SIG-M5 (cell line): ENCODE results near the gene SEC14L6.

Experiments
- DNase-seq: peaks from one replicate; lab custom pipeline; 2025; lab: John Stamatoyannopoulos, UW

The SEC14L6 gene

DNA sequence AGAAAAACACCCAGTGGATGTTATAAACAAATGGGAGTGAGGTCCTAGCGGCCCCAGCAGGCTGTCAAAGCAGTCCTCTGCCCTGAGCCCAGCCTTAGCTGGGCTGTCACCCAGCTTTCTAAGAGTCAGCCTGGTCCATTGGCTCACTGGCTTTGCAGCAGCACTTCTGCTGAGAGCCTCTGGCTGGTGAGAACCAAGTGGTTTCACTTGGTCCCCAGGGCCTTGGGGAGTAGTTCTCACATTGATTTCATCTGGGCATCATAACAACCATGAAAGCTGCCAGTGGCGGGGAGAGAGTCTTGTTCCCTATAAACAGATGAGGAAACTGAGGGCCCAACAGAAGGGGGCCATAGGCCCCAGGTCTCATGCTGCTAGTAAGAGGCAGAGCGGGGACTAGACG, 11.4 kb downstream of the SEC14L6 start:
- DNase-seq: no peak

DNA sequence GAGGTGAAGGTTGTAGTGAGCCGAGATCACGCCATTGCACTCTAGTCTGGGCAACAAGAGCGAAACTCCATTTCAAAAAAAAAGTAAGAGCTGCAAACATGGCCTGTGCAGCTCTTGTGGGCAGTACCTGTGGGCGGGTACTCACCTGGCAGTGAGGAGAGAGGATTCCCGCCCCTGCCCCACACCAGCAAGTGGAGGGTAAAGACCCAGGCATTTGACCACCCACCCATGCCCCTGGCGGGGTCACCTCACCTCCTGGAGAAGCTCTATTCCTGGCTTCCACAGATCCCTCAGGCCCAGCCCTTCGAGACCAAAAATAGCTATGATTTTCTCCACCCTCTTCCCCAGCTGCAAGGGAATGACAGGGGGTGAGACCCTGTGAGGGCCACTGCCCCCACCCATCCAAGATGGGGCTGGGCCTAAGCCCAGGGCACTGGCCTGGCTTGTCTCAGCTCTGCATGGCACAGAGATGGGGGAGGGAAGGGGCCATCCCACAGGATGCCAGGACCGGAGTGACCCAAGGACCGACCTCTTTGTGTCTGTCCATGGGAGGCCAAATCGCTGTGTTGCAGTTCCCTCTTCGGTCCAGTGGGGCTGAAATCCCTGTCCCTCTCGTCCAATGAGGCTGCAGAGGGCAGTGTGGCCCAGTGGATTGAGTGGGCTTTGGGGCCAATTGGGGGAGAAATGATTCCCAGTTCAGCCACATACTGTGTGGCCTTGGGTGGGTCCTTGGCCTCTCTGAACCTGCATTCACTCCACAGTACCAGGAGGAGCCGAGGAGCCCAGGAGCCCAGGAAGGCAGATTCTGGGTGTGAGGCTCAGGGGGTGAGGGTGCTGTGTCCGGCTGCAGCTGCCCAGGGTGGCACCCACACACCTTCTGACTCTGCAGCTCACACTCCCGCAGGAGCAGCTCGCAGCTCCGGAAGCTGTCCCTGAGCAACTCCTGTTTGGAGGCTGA, 14.6 kb downstream of the SEC14L6 start:
- no peak for DNase-seq

DNA sequence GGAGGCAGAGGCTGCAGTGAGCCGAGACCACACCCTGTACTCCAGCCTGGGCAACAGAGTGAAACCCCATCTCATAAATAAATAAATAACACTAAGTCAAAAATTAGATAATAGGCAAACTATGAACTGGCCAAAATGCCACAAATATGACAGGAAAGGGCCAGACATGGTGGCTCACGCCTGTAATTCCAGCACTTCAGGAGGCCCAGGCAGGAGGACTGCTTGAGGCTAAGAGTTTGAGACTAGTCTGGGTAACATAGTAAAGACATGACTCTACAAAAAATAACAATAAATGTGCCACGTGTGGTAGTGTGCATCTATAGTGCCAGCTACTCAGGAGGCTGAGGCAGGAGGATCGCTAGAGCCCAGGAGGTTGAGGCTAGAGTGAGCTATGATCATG, 19.9 kb downstream of the SEC14L6 start:
- DNase-seq: no peak

DNA sequence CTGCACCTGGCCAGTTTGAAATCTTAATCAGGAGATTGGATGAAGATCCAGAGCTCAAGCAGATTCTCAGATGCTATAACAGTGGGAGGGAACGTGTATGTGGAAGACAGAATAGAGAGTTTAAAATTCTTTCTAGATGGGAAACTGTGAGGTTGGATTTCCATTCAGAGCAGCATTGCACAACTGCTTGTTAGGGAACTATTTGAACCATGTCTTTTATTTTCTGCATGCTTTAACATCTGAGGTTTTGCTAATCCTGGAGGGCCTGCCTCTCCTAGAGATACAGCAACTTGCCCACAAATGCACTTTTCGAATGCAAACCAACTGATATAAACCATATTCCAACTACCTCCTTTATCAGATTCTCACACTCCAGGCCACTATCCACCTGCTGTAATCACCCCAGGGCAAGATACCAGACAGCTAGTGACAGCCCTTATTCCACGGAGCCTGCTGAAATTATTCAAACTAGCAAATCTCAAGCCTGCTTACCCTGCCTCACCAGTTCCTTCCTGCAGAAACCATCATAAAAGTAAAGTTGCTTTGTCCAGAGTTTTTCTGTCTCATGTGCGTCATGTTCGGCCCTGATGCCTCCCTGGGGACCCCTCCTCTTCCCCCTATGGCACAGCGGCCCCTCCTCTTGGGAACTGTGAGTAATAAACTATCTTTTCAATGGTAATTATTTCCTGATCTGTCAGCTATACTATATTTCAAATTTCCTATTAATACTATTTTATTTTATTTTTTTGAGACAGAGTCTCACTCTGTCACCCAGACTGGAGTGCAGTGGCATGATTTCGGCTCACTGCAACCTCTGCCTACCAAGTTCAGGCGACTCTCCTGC, 22.7 kb downstream of the SEC14L6 start:
- DNase-seq: no peak

DNA sequence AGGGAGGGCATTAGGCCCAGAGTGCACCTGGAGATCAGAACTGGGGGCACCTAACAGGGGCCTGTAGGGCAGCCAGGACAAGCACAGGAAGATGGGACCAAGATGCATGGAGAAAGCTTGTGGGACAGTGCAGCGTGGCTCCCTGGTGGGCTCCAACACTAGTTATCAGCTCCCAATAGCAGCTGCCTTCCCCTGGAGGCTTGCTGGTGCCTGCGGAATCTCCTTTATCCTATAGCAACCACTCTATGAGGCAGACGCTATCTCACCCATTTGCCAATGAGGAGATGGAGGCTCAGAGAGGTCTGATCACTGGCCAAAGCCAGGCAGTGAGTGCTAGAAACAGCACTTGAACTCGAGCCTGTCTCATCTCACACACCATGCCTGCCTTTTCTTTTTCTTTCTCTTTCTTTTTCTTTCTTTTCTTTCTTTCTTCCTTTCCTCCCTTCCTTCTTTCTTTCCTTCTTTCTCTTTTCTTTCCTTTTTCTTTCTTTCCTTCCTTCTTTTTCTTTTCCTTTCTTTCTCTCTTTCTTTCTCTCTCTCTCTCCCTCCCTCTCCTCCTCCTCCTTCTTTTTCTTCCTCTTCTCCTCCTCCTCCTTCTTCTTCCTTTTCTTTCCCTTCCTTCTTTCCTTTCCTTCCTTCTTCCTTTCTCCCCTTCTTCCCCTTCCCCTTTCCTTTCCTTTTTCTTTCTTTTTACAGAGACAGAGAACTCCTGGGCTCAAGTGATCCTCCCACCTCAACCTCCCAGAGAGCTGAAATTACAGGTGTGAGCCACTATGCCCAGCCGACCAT, 25.0 kb downstream of the SEC14L6 start:
- no peak for DNase-seq

DNA sequence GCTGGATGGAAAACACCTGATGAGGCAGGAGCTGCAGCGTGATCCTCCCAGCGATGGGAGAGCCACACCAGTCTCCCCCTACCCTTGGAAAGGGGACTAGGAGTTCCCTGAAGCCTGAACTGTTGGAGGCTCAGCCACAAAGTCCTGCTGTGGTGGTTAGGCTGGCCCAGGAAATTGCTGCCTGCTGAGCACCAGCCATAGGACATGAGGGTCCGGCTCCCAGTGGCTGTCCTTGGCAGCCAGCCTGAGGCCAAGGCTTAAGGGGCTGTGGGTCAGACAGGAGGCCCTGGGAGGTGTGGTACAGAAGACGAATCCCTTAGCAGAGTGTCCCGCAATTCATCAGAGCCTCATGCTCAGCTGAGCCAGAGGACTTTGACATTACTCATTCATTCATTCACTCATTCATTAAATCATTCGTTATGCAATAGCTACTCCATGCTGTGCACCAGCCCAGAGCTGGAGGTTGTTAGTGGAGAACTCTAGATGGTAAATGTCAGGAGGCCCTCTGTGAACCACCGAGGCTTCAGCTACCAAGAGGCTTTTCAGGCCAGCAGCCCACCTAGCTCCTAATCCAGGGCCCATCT, 26.6 kb downstream of the SEC14L6 start:
- DNase-seq: no peak

DNA sequence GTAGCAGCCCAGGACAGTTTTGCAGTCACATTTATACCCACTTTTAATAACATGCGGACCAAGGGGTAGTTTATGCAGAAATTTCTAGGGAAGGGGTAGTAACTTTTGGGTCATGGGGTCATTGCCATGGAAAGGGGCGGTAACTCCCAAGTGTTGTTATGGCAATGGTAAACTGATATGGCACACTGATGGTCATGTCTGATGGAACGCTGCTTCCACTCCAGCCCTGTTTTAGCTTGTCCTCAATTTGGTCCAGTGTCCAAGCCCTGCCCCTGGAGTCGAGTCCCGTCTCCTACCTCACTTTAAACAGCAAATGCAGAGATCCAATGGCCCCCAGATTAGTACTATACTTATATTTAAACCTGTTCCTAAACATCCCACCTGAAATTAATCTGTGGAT, 29.8 kb downstream of the SEC14L6 start:
- DNase-seq: no peak

DNA sequence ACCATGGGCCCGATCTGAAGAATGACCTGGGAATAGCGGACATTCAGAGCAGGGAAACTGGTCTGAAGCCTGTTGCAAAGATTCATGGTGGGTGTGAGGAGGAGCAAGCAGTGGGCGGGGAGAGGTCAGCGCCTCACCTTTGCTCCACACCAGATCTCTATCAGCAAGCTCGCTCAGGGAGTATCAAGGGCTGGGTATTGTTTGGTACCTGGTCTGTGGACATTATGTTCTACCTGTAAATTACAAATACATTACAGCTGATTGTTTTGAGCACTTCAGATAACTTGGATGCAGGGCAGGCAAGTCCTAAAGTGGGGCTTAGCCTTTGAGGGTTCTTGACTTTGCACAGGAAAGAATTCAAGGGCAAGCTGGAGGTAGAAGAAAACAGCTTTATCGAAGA, 30.3 kb downstream of the SEC14L6 start:
- DNase-seq: no peak

DNA sequence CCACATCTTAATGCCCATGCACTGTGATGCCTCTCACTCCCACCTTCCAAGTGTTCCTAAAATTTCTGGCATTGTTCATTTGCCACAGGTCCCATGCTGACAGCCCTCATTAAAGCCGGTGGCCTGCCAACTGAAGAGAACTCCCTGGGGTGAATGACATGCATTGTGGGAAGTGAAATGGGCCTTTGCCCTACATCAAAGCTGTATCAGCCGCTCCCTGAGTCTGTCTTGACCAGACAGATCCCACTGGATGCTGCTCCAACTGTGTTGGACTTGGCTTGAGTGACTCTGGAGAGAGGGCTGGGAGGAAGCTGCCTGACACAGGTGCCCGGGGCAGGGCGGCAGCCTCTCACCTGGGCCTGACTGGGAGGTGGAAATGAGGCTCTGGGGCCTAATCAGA, 32.3 kb downstream of the SEC14L6 start:
- DNase-seq: no peak

DNA sequence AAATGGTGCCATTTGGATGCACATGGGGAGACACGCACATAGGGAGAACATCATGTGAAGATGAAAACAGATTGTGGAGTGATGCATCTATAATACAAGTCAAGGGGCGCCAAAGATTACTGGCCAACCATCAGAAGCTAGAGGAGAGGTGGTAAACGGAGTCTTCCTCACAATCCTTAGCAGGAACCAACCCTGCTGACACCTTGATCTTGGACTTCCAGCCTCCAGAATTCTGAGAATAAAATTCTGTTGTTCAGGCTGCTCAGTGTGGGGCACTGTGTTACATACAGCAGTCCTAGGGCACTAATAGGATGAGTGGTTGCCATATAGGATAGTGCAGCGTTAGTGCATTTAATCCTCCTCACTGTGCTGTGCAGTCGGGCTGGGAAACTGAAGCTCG, 33.1 kb downstream of the SEC14L6 start:
- no peak for DNase-seq

DNA sequence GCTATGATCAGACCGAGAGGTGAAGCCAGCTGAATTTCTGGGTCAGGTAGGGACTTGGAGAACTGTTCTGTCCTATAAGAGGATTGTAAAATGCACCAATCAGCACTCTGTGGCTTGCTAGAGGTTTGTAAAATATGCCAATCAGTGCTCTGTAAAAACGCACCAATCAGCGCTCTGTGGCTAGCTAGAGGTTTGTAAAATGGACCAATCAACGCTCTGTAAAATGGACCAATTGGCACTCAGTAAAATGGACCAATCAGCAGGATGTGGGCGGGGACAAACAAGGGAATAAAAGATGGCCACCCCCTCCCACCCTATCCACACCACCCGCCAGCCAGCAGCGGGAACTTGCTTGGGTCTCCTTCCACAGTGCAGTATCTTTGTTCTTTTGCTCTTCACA, 34.6 kb downstream of the SEC14L6 start:
- DNase-seq: no peak

DNA sequence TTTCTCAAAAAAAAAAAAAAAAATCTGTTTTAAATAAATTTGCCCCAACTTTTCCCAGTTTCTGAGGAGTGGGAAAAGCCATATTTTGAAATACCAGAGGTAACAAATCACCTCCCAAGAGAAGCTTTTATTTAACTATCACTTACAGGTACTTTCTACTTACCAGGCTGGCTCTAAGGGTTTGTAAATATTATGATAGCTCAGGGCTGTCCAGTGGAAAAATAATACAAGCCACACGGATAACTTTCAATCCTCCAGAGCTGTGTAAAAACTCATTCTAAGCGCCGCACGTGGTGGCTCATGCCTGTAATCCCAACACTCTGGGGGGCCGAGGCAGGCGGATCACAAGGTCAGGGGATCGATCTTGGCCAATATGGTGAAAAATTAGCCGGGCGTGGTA, 35.4 kb downstream of the SEC14L6 start:
- DNase-seq: no peak

DNA sequence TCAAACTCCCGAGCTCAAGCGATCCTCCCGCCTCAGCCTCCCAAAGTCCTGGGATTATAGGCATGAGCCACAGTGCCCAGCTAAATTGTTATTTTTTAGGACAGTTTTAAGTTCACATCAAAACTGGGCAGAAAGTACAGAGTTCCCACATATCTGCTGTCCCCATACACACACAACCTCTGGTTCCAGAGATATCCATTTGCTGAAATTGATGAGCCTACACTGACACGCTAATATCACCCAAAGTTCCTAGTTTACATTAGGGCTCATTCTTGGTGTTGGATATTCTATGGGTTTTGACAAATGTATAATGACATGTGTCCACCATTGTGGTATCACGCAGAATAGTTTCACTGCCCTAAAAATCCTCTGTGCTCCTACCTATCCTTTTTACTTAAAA, 38.3 kb downstream of the SEC14L6 start:
- no peak for DNase-seq

DNA sequence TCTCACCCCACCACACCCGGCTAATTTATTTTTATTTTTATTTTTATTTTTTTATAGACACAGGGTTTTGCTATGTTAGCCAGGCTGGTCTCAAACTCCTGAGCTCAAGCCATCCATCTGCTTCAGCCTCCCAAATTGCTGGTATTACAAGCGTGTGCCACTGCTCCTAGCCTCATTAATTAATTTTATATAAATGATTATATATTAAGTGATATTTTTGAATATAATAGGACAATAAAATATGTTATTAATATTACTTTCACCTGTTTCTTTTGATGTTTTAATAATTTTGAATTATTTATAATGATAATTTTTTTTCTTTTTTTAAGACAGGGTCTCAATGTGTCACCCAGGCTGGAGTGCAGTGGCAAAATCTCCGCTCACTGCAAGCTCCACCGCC, 38.9 kb downstream of the SEC14L6 start:
- DNase-seq: no peak

DNA sequence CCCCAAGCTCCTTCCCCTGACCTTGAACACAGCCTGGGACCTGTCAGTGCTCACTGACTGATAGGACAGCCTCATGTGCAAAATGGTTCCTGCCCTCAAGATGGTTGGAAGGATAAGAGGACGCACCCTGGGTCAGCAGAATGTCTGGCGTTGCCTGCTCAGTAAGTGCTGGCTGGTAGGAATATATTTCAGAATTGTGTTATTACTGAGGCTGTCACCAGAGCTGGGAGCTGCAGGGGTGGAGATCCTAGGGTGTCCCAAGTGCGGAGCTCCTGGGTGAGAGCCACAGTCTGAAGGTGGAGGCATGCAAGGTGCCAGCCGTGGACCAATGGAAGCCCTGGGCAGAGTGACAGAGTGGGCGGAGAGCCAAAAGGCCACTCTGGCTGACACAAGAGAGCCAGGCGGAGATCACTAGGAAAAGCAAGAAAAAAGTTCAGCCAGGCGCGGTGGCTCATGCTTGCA, 40.0 kb downstream of the SEC14L6 start:
- DNase-seq: no peak

DNA sequence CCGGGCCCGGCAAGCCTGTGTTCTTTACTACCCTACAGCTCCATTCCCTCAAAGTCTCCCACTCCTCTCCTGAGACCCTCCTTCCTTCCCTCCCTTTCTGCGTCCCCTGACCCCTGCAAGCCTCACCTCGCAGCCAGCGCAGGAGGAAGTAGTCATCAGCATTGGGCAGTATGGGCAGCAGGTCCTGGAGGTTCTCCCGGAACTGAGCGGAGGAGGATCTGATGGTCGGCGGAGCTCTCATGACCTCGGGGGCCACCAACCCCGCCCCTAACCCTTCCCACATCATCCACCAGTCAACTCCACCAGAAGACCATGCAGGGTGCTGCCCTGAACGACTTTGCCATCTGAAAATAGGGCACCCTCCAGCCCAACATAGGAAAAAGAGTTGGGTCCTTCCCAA, 43.0 kb downstream of the SEC14L6 start:
- DNase-seq: no peak

DNA sequence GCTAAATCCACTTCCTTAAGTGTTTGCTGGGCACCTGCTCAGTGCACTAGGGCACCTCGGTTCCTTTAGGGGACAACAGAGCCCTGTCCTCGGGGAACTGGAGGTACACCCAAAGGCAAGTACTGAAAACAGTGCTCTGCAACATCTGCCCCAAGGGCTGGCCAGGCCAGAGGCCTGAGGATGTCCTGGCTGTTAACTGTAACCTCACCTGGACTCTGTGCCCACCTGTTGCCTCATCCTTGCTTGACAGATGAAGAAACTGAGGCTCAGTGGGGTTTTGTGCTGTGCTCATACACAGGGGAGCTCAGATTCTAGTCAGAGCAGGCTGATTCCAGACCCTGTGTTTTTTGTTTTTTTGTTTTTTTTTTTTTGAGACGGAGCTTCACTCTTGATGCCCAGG, 43.6 kb downstream of the SEC14L6 start:
- DNase-seq: no peak

DNA sequence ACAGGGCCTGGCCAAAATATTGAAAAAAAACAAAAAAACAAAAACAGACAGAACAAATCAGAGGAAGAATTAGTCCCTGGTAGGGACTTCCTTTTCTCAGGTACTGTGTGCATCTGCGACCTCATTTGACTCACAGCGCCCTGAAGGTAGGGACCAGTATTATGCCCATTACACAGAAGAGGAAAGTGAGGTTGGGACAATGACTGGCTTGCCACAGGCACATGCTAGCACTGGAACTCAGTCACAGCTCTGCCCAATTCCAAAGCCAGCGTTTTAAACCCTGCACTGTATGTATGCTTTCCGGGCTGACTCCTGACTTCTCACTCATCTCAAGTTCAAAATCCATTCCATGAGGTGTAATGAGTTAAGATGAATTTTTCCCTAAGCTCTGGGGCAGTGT, 44.4 kb downstream of the SEC14L6 start:
- DNase-seq: no peak

DNA sequence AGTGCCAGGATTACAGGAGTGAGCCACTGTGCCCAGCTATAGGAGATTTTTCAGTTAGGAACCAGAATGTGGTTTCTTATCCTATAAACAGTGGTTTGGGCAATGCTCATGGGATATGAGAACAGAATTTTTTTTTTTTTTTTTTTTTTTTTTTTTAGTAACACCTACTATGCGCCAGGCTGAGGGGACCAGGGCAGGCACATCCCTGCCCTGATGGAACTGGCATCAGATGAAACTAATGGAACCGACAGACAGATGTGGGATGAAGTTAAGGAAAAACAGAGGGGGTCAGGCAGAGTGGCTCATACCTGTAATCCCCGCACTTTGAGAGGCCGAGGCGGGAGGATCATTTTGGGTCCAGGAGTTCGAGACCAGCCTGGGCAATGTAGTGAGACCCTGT, 45.9 kb downstream of the SEC14L6 start:
- no peak for DNase-seq

DNA sequence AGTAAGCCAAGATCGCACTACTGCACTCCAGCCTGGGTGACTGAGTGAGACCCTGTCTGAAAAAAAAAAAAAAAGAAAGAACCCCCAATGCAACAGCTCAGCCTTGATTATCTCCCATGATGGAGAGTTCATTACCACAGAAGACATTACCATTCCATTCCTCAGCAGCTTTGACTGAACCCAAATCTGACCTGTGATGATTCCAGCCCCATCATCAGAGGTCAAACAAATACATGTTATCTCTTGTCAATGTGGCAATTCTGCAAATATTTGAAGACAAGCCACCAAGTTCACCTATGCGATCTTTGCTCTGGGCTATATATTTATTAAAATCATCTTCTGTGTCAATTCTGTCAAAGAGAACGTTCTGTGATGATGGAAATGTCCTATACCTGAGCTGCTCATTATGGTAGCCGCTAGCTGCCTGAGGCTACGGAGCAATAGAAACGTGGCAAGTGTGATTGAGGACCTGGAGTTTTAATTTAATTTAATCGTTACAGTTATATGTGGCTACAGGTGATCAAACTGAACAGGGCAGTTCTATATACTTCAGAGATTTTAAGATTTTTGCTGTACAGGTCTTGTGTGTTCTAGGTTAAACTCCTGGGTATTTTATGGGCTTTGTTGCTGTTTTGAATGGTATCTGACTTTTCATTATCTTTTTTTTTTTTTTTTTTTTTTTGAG, 48.9 kb downstream of the SEC14L6 start:
- no peak for DNase-seq

DNA sequence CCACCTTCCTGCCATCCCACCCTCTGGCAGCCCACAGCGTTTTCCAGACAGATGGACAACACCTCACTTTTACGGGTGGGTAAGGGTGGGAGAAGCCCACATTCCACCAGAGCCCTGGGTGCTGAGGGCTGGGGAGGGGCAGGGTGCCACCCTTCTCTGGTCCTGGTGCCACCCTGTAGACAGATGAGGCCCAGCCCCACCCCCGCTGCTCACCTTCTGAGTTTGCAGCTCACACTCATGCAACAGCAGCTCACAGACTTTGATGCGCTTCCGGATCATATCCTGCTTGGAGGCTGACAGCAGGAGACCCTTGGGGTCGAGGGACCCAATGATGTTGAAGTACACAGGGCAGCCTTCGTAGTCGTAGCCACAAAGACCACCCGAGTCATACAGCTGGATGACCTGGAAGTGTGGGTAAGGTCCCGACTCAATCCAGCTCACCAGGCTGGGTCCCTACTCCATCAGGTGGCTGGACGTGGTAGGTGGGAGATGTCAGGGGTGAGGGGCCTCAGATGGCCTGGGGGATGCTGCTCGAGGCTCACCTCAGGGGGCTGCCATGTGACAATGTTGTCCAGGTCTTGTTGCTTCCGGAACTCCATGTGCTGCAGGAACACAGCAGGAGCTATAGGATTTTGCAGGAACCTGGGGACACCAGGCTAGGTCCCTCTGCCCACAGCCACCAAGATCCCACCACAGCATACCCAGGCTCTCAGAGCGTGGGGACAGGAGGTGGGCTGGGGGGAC, 51.3 kb downstream of the SEC14L6 start:
- no peak for DNase-seq
